Fibroblast of pulmonary artery (primary cell): ENCODE results near the gene MEIS2.

Experiments used
- DNase-seq: peaks from one replicate; pipeline ENCODE4 v3.0.0-alpha.2; 2010; ENCODE audit warnings: low read depth
- H3K4me3 ChIP-seq: replicated peaks from 2 replicates; pipeline ENCODE4 v1.5.1; 2011; ENCODE audit warnings: low read depth, mild to moderate bottlenecking, control low read depth, low read length, moderate library complexity
- CTCF ChIP-seq: IDR thresholded peaks from 2 replicates; pipeline ENCODE4 v1.5.1; 2011; ENCODE audit warnings: mild to moderate bottlenecking, control low read depth, low read length, inconsistent platforms; ENCODE audit errors: missing control alignments

MEIS2 gene

DNA sequence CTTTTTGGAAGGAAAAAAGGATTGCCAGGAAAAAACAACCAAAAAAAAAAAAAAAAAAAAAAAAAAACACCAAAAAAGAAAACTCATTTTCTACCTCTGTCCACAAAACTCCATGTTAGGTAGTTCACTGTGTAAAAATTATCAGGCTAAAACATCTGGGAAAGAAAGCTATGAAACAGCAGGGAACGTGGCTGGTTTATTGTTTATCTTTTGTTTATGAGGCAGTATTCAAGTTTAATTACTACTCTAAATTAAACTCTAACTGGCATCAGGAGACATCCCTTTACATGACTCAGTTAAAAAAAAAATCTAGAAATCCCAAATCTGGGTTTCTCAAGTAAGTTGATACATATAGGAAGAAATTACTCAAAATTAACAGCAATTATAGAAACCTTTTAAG lies 21.8 kb downstream of the MEIS2 start:
- TF ChIP-seq CTCF = no peak
- DNase-seq = no peak

GRCh38 chr15:37077623-37078351 lies 22.6 kb downstream of the MEIS2 start:
- no peak overlapping the region for H3K4me3 ChIP-seq
- no peak for TF ChIP-seq CTCF
- no peak for DNase-seq

More for the DNA sequence above, 21.8 kb downstream of the MEIS2 start:
- H3K4me3 ChIP-seq = no peak overlapping the region

- DNase-seq = no peak
- no peak overlapping the region for H3K4me3 ChIP-seq
These were observed 23.8 kb downstream of the MEIS2 start for GRCh38 chr15:37076543-37076942.

GRCh38 chr15:37075777-37076176 lies 24.6 kb downstream of the MEIS2 start:
- H3K4me3 ChIP-seq = no peak overlapping the region
- no peak for TF ChIP-seq CTCF
- no peak for DNase-seq

More at GRCh38 chr15:37076543-37076942, 23.8 kb downstream of the MEIS2 start:
- no peak for TF ChIP-seq CTCF

GRCh38 chr15:37072181-37072580 lies 28.2 kb downstream of the MEIS2 start:
- DNase-seq = no peak
- H3K4me3 ChIP-seq = no peak overlapping the region
- TF ChIP-seq CTCF = no peak

DNA sequence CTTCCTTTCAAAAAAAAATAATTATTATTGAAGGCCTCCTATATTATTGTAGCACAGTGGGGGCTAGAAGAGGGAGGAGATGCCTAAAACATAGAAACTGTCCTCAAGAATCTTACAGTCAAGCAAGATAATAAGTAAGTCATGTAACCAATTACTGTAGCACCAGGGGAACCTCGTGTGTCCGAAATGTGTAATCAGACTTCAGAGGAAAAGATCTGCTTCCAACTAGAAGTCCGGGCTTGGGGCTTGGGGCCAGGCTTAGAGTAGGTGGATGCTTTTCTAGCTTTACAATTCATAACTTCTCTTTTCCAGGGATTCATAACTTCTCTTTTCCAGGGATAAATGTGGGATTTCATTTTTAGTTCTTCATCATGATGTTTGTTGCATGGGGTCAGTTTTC lies 29.2 kb downstream of the MEIS2 start:
- TF ChIP-seq CTCF = no peak
- no peak overlapping the region for H3K4me3 ChIP-seq
- no peak for DNase-seq

GRCh38 chr15:37070686-37071085 lies 29.7 kb downstream of the MEIS2 start:
- no peak overlapping the region for H3K4me3 ChIP-seq
- no peak for DNase-seq
- no peak for TF ChIP-seq CTCF
